Measurements from ENCODE around the gene NOP9.

Gene NOP9

GRCh38 chr14:24338843-24339242 lies 39.2 kb downstream of the NOP9 start:
- no peaks in the 10 kb centered on the region for H3K9me3 Mint-ChIP-seq
- H3K4me1 Mint-ChIP-seq, result peaks cover 53% of the 10 kb centered on the region
- H3K27ac Mint-ChIP-seq, result no peak overlapping the region
- H3K4me3 Mint-ChIP-seq, result peak overlapping the region; percentile 70
- peaks cover 99% of the 10 kb centered on the region for H3K27me3 Mint-ChIP-seq (ENCODE audit: low read depth, poor library complexity)
- H3K36me3 Mint-ChIP-seq (ENCODE audit: low read depth), result no peaks in the 10 kb centered on the region
- no peak for DNase-seq
- TF ChIP-seq CTCF (IDR thresholded peaks at IDR 0.05), result no peak

GRCh38 chr14:24339284-24340151 lies 39.9 kb downstream of the NOP9 start, which contains the start of gene RIPK3:
Gene RIPK3 (minus strand): TSS chr14:24339991. CDS start chr14:24339826, 165 bp downstream.
- Mint-ChIP-seq H3K36me3 (ENCODE audit: low read depth) (no peaks in the 10 kb centered on the region), H3K4me1 (peaks cover 53% of the 10 kb centered on the region), H3K27me3 (ENCODE audit: low read depth, poor library complexity) (peaks cover 99% of the 10 kb centered on the region), H3K27ac (no peak within 1 kb of the TSS), H3K4me3 (peak within 1 kb of the TSS; percentile 70), H3K9me3 (no peaks in the 10 kb centered on the region)
- DNase-seq, result peak; percentile 66
- TF ChIP-seq CTCF (IDR thresholded peaks at IDR 0.05), result no peak

- H3K27me3 Mint-ChIP-seq (ENCODE audit: low read depth, poor library complexity), result peaks cover 99% of the 10 kb centered on the region
- H3K9me3 Mint-ChIP-seq, result no peaks in the 10 kb centered on the region
- peaks cover 45% of the 10 kb centered on the region for H3K4me1 Mint-ChIP-seq
- no peak overlapping the region for H3K27ac Mint-ChIP-seq
- DNase-seq, result no peak
- no peak for TF ChIP-seq CTCF (IDR thresholded peaks at IDR 0.05)
- no peaks in the 10 kb centered on the region for H3K36me3 Mint-ChIP-seq (ENCODE audit: low read depth)
- no peak overlapping the region for H3K4me3 Mint-ChIP-seq
Observed at GRCh38 chr14:24340606-24341005, 41.0 kb downstream of the NOP9 start.

GRCh38 chr14:24342889-24343288 lies 43.2 kb downstream of the NOP9 start:
- no peak for DNase-seq
- peaks cover 22% of the 10 kb centered on the region for H3K4me1 Mint-ChIP-seq
- H3K36me3 Mint-ChIP-seq (ENCODE audit: low read depth), result no peaks in the 10 kb centered on the region
- no peak overlapping the region for H3K27ac Mint-ChIP-seq
- no peak for TF ChIP-seq CTCF (IDR thresholded peaks at IDR 0.05)
- H3K9me3 Mint-ChIP-seq, result no peaks in the 10 kb centered on the region
- H3K27me3 Mint-ChIP-seq (ENCODE audit: low read depth, poor library complexity), result peaks cover 96% of the 10 kb centered on the region
- H3K4me3 Mint-ChIP-seq, result no peak overlapping the region

GRCh38 chr14:24343795-24344660 lies 44.4 kb downstream of the NOP9 start:
- Mint-ChIP-seq H3K4me1 (peaks cover 11% of the 10 kb centered on the region), H3K27me3 (ENCODE audit: low read depth, poor library complexity) (peaks cover 96% of the 10 kb centered on the region), H3K9me3 (no peaks in the 10 kb centered on the region), H3K4me3 (no peak overlapping the region), H3K27ac (no peak overlapping the region), H3K36me3 (ENCODE audit: low read depth) (no peaks in the 10 kb centered on the region)
- no peak for DNase-seq
- TF ChIP-seq CTCF (IDR thresholded peaks at IDR 0.05), result no peak

Measured in nephron progenitor cell (in vitro differentiated cells).